A549 (cell line): ENCODE results near the gene LIMS1. TPM values are rescaled to one million over a fixed set of nuclear protein-coding genes. Genes with fewer than 3 reads are reported as not detected.

Source experiments
- ATAC-seq, 2 experiments: fragments of 200-7000 bp in 1 of 2; fragments of >200 bp in 1 of 2; cut with Nextera tagmentation in 1 of 2; cut with Tn5 transposase in 1 of 2; 3 replicates each; pipeline versions ENCODE4 v1.8.0 to v1.9.1; 2018 to 2020; ENCODE audit warnings: mild to moderate bottlenecking in 1 of 2, moderate library complexity in 1 of 2
- CTCF ChIA-PET: fragments of 300-600 bp; sonication (Branson Sonifier 250); formaldehyde crosslinking; extraction: SDS; loops from one replicate; lab custom pipeline; 2021; ENCODE audit warnings: antibody characterized with exemption, inconsistent platforms; lab: Yijun Ruan, JAX
- POLR2A ChIA-PET: fragments of 350-600 bp; formaldehyde crosslinking; extraction: SDS; loops from one replicate; lab custom pipeline; 2021; ENCODE audit warnings: antibody characterized with exemption, inconsistent platforms; lab: Yijun Ruan, JAX
- DNase-seq, 2 experiments: peaks; one replicate each; pipeline versions ENCODE4 v3.0.0 to v3.0.0-alpha.2; 2011 to 2016; ENCODE audit warnings: low read depth in 1 of 2, low spot score in 1 of 2
- FAIRE-seq: peaks from 2 replicates; lab custom pipeline; 2011; peaks lifted over from hg19 to GRCh38; lab: Jason Lieb, UNC
- H3K27ac ChIP-seq, 2 experiments: fragments of >200 bp; sonication (Bioruptor Twin); formaldehyde crosslinking; 3 replicates each; pipeline ENCODE4 v1.5.1; 2016 to 2017
- H3K4me1 ChIP-seq: fragments of >200 bp; sonication (Bioruptor Twin); formaldehyde crosslinking; 3 replicates; pipeline ENCODE4 v1.6.1; 2016
- H3K4me2 ChIP-seq: fragments of >200 bp; sonication (Bioruptor Twin); formaldehyde crosslinking; 3 replicates; pipeline ENCODE4 v1.6.1; 2016
- H3K4me3 ChIP-seq: fragments of >200 bp; sonication (Bioruptor Twin); formaldehyde crosslinking; 3 replicates; pipeline ENCODE4 v1.5.1; 2016
- H3K9me3 ChIP-seq: fragments of >200 bp; sonication (Bioruptor Twin); formaldehyde crosslinking; 3 replicates; pipeline ENCODE4 v1.6.1; 2016
- CHD4 ChIP-seq: fragments of 200-600 bp; sonication (generic); IDR thresholded peaks from 2 replicates; pipeline ENCODE4 v1.6.1; 2016; ENCODE audit warnings: antibody characterized with exemption, mild to moderate bottlenecking, borderline replicate concordance
- HEYL ChIP-seq: fragments of 250-450 bp; sonication (Bioruptor Pico); IDR thresholded peaks from 2 replicates; pipeline ENCODE4 v1.8.0; 2021; ENCODE audit warnings: mild to moderate bottlenecking, moderate library complexity
- HOXB13 ChIP-seq: fragments of 250-450 bp; sonication (Bioruptor Pico); IDR thresholded peaks from 2 replicates; pipeline ENCODE4 v1.5.0; 2020; ENCODE audit warnings: low read depth, mild to moderate bottlenecking, moderate library complexity
- HOXB5 ChIP-seq: fragments of 250-450 bp; sonication (Bioruptor Pico); IDR thresholded peaks from 2 replicates; pipeline ENCODE4 v1.5.0; 2020; ENCODE audit warnings: mild to moderate bottlenecking, moderate library complexity
- MAFK ChIP-seq: fragments of 450-650 bp; IDR thresholded peaks from 2 replicates; pipeline ENCODE4 v1.6.1; 2014; ENCODE audit not compliant: partially characterized antibody
- MAZ ChIP-seq: fragments of 150-350 bp; IDR thresholded peaks from 2 replicates; pipeline ENCODE4 v1.6.1; 2014; ENCODE audit warnings: antibody characterized with exemption, low read depth, low read length, borderline replicate concordance
- MYC ChIP-seq: IDR thresholded peaks from 2 replicates; pipeline ENCODE4 v1.6.1; 2012; ENCODE audit warnings: mild to moderate bottlenecking, inconsistent platforms, low read length, improper control_type of control experiment, borderline replicate concordance
- PHF8 ChIP-seq: fragments of 200-600 bp; sonication (generic); IDR thresholded peaks from 2 replicates; pipeline ENCODE4 v1.6.1; 2016; ENCODE audit warnings: low read depth, mild to moderate bottlenecking, antibody characterized with exemption, moderate library complexity, borderline replicate concordance
- POLR2AphosphoS2 ChIP-seq: conservative IDR thresholded peaks from 2 replicates; pipeline ENCODE4 v1.6.1; 2012; ENCODE audit warnings: low read length, improper control_type of control experiment, inconsistent platforms
- RCOR1 ChIP-seq: fragments of 150-350 bp; IDR thresholded peaks from 2 replicates; pipeline ENCODE4 v1.6.1; 2014; ENCODE audit warnings: antibody characterized with exemption, low read length, low read depth
- SMC3 ChIP-seq: fragments of >200 bp; sonication (Bioruptor Twin); formaldehyde crosslinking; IDR thresholded peaks from 3 replicates; pipeline ENCODE4 v1.6.1; 2018; ENCODE audit warnings: inconsistent platforms
- SREBF2 ChIP-seq: fragments of 450-650 bp; IDR thresholded peaks from 2 replicates; pipeline ENCODE4 v1.6.1; 2014; ENCODE audit warnings: mild to moderate bottlenecking, moderate library complexity
- ZFP36 ChIP-seq: fragments of 450-650 bp; IDR thresholded peaks from 2 replicates; pipeline ENCODE4 v1.6.1; 2014; ENCODE audit warnings: borderline replicate concordance; ENCODE audit not compliant: partially characterized antibody
- WGBS: methylation state at CpG from one replicate; pipeline ENCODE4 v1.1.6; 2017; ENCODE audit errors: missing lambda C conversion rate; 5-methylcytosine and 5-hydroxymethylcytosine counted together
- polyA plus RNA-seq, 4 experiments: library from polyadenylated mRNA; depleted of rRNA in 3 of 4; stranded (reverse); fragments of >200 nt; fragmentation: RNase III in 1 of 4; extraction: RNeasy Plus Mini Kit Qiagen cat#74134 plus additional on column Dnase treatment in 1 of 4; gene quantifications; 2 replicates in 3 of 4; 3 replicates in 1 of 4; pipeline ENCODE4 v1.2.3, GENCODE V29; 2011 to 2017
- TF ChIP-seq, protein P1 (sequence below): fragments of 150-350 bp; IDR thresholded peaks from 2 replicates; pipeline ENCODE4 v1.6.1; 2014; ENCODE audit warnings: low read depth, mild to moderate bottlenecking, low read length
- TF ChIP-seq, protein P2 (sequence below): fragments of >200 bp; sonication (Bioruptor Twin); formaldehyde crosslinking; IDR thresholded peaks from 3 replicates; pipeline ENCODE4 v1.6.1; 2016
- TF ChIP-seq, protein P3 (sequence below): fragments of >200 bp; sonication (Bioruptor Twin); formaldehyde crosslinking; IDR thresholded peaks from 2 replicates; pipeline ENCODE4 v1.6.1; 2016
- TF ChIP-seq, protein P4 (sequence below): fragments of 250-450 bp; sonication (Bioruptor Pico); IDR thresholded peaks from 2 replicates; pipeline ENCODE4 v1.5.0; 2021; ENCODE audit warnings: mild to moderate bottlenecking, moderate library complexity, borderline replicate concordance
- TF ChIP-seq, protein P5 (sequence below): fragments of >200 bp; sonication (Bioruptor Twin); formaldehyde crosslinking; IDR thresholded peaks from 3 replicates; pipeline ENCODE4 v1.5.1; 2016
- TF ChIP-seq, protein P6 (sequence below): fragments of 450-650 bp; IDR thresholded peaks from 2 replicates; pipeline ENCODE4 v1.6.1; 2014; ENCODE audit warnings: antibody characterized with exemption

LIMS1 gene
- polyA plus RNA-seq, 2 of the 4 experiments (the other 2 are of a cell fraction): 40.0 to 94.1 TPM

DNA sequence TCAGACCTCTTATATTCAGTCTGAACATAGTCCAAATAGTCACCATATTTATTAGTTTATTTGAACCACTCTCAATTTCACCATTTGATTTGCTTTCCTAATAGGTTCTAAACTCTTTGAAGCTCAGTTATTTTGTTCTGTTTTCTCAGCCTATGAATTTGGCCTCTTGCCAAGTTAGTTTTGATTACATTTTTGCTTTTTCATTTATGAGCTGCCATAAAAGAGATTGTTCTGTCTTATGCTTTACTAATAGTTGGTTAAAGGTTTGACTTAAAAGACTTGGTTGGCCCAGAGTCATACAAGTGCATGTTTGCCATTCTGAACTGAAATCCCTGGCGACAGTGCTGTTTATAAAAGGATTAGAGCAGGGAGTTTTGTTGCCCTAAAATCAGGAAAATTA is 99.1 kb downstream of the LIMS1 start:
- CTCF ChIA-PET: interaction anchor here (0.6 to 7.6 kb wide), 7 partner anchors 9 to 148 kb away, joined by 3 to 107 read pairs (median 4); no protein-coding TSS in a partner anchor
- POLR2A ChIA-PET: no interaction called here
- peaks cover 64% of the 10 kb centered on the region for H3K4me1 ChIP-seq
- no peak for ATAC-seq
- DNase-seq: no peak
- 89% methylated on average over 1 of the region's 1 CpG for WGBS
- no peak overlapping the region for H3K4me2 ChIP-seq
- no peak for FAIRE-seq
- TF ChIP-seq HOXB5 (CRISPR knock-in tag) (no peak), MAFK (no peak), ZFP36 (no peak)
- TF ChIP-seq, protein P1, sequence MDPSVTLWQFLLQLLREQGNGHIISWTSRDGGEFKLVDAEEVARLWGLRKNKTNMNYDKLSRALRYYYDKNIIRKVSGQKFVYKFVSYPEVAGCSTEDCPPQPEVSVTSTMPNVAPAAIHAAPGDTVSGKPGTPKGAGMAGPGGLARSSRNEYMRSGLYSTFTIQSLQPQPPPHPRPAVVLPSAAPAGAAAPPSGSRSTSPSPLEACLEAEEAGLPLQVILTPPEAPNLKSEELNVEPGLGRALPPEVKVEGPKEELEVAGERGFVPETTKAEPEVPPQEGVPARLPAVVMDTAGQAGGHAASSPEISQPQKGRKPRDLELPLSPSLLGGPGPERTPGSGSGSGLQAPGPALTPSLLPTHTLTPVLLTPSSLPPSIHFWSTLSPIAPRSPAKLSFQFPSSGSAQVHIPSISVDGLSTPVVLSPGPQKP: no peak
- TF ChIP-seq, protein P2, sequence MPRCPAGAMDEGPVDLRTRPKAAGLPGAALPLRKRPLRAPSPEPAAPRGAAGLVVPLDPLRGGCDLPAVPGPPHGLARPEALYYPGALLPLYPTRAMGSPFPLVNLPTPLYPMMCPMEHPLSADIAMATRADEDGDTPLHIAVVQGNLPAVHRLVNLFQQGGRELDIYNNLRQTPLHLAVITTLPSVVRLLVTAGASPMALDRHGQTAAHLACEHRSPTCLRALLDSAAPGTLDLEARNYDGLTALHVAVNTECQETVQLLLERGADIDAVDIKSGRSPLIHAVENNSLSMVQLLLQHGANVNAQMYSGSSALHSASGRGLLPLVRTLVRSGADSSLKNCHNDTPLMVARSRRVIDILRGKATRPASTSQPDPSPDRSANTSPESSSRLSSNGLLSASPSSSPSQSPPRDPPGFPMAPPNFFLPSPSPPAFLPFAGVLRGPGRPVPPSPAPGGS: no peak
- no peaks in the 10 kb centered on the region for H3K9me3 ChIP-seq
- H3K27ac ChIP-seq: peak overlapping the region in 1 of 2 experiments; percentile 5; a peak in 1 of 6 replicates
- H3K4me3 ChIP-seq: no peak overlapping the region

DNA sequence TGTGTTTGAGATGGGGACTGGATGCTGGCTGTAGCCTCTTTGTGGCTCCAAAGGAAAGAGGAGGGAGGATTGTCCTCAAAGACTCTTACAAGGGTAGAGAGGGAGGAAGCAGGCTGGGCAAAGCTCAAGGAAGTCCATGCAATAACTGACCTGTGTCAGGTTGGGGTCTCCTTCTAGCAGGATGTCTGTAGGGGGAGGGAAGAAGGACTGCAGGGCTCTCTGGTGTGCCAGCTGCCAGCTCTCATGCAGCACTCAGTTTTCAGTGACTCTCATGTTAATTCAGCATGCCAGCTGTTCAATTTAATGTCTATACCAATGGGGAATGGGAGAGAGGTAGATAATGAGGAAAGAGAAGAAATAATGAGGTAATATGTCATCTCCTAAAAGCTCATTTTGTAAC is 99.7 kb downstream of the LIMS1 start:
- DNase-seq (no peak), FAIRE-seq (no peak), ATAC-seq (no peak)
- H3K4me1 ChIP-seq: peaks cover 65% of the 10 kb centered on the region
- H3K9me3 ChIP-seq: no peaks in the 10 kb centered on the region
- H3K27ac ChIP-seq: peak overlapping the region in 1 of 2 experiments; percentile 5; a peak in 1 of 6 replicates
- no peak overlapping the region for H3K4me3 ChIP-seq
- ChIA-PET POLR2A (no interaction called here), CTCF (interaction anchor here (0.6 to 7.6 kb wide), 7 partner anchors 9 to 148 kb away, joined by 3 to 107 read pairs (median 4); no protein-coding TSS in a partner anchor)
- no peak overlapping the region; the same call in 2 of the 3 replicates for H3K4me2 ChIP-seq
- TF ChIP-seq, protein P3, sequence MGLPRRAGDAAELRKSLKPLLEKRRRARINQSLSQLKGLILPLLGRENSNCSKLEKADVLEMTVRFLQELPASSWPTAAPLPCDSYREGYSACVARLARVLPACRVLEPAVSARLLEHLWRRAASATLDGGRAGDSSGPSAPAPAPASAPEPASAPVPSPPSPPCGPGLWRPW: no peak
- TF ChIP-seq HOXB13 (CRISPR knock-in tag) (no peak), PHF8 (no peak), MAFK (no peak), CHD4 (no peak)
- TF ChIP-seq, protein P4, sequence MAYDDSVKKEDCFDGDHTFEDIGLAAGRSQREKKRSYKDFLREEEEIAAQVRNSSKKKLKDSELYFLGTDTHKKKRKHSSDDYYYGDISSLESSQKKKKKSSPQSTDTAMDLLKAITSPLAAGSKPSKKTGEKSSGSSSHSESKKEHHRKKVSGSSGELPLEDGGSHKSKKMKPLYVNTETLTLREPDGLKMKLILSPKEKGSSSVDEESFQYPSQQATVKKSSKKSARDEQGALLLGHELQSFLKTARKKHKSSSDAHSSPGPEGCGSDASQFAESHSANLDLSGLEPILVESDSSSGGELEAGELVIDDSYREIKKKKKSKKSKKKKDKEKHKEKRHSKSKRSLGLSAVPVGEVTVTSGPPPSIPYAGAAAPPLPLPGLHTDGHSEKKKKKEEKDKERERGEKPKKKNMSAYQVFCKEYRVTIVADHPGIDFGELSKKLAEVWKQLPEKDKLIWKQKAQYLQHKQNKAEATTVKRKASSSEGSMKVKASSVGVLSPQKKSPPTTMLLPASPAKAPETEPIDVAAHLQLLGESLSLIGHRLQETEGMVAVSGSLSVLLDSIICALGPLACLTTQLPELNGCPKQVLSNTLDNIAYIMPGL (CRISPR knock-in tag): no peak
- TF ChIP-seq, protein P5, sequence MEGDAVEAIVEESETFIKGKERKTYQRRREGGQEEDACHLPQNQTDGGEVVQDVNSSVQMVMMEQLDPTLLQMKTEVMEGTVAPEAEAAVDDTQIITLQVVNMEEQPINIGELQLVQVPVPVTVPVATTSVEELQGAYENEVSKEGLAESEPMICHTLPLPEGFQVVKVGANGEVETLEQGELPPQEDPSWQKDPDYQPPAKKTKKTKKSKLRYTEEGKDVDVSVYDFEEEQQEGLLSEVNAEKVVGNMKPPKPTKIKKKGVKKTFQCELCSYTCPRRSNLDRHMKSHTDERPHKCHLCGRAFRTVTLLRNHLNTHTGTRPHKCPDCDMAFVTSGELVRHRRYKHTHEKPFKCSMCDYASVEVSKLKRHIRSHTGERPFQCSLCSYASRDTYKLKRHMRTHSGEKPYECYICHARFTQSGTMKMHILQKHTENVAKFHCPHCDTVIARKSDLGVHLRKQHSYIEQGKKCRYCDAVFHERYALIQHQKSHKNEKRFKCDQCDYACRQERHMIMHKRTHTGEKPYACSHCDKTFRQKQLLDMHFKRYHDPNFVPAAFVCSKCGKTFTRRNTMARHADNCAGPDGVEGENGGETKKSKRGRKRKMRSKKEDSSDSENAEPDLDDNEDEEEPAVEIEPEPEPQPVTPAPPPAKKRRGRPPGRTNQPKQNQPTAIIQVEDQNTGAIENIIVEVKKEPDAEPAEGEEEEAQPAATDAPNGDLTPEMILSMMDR: no peak

DNA sequence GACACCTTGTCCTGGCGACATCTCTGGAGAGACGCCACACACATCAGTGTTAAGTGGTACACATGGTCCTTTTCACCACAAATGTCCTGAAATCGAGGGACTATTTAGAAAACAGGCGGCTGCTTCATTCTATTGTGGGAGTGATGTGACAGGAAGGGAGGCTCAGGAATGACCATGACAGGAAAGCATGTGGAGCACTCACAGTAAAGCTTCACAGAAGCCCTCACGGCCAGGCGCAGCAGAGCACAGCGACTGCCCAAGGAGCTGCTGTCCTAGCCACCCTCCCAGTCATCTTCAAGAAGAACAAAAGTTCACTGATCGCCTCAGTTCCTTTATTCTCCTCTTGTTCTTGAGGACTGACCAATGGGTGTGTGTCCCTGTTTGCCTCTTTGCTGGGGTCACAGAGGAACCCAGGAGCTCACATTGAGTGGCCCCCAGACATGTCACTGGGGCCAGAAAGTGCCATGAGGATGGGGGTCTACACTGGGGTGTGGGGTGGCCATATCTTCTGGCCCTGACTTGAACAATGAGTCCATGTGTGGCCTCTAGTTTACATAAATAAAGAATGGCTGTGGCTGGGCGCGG is 100.4 kb downstream of the LIMS1 start:
- no peak for DNase-seq
- WGBS: 89% methylated on average over 9 of the region's 10 CpGs
- Histone ChIP-seq H3K4me3 (no peak overlapping the region), H3K9me3 (no peaks in the 10 kb centered on the region), H3K27ac (peak overlapping the region in 1 of 2 experiments; percentile 23; a peak in 1 of 6 replicates), H3K4me2 (no peak overlapping the region), H3K4me1 (peaks cover 71% of the 10 kb centered on the region)
- ATAC-seq: no peak
- CTCF ChIA-PET: interaction anchor here (2.0 to 7.6 kb wide), 5 partner anchors 12 to 50 kb away, joined by 11 to 107 read pairs (median 50); no protein-coding TSS in a partner anchor
- POLR2A ChIA-PET: no interaction called here
- no peak for FAIRE-seq
- TF ChIP-seq MAZ (no peak), SMC3 (no peak), SREBF2 (no peak), MYC (no peak), POLR2AphosphoS2 (no peak), PHF8 (no peak), HEYL (no peak), RCOR1 (no peak)
- TF ChIP-seq, protein P4 (CRISPR knock-in tag): no peak
- TF ChIP-seq, protein P2: no peak
- TF ChIP-seq, protein P6, sequence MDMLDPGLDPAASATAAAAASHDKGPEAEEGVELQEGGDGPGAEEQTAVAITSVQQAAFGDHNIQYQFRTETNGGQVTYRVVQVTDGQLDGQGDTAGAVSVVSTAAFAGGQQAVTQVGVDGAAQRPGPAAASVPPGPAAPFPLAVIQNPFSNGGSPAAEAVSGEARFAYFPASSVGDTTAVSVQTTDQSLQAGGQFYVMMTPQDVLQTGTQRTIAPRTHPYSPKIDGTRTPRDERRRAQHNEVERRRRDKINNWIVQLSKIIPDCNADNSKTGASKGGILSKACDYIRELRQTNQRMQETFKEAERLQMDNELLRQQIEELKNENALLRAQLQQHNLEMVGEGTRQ: no peak
